Caco-2 (cell line): ENCODE results near the gene RASGRF2. TPM values are rescaled to one million over a fixed set of nuclear protein-coding genes. Genes with fewer than 3 reads are reported as not detected.

ENCODE experiments used
- BruUV-seq: library from RNA; stranded (reverse); fragments of 400-500 nt; replicated peaks from 2 replicates; lab custom pipeline; 2021; lab: Mats Ljungman, UMichigan
- CTCF ChIA-PET: fragments of 300-600 bp; sonication (Branson Sonifier 250); formaldehyde crosslinking; loops from one replicate; lab custom pipeline; 2022; ENCODE audit warnings: antibody characterized with exemption; lab: Charles Lee
- POLR2A ChIA-PET: fragments of 300-600 bp; sonication (Branson Sonifier 250); formaldehyde crosslinking; loops from one replicate; lab custom pipeline; 2022; ENCODE audit warnings: antibody characterized with exemption; lab: Charles Lee
- DNase-seq, 2 experiments: peaks; one replicate each; pipeline versions ENCODE4 v3.0.0 to v3.0.0-alpha.2; 2020 to 2022
- H3K27me3 ChIP-seq: replicated peaks from 2 replicates; pipeline ENCODE4 v1.6.0; 2011; ENCODE audit warnings: low read length; ENCODE audit not compliant: control insufficient read depth, insufficient read depth
- H3K36me3 ChIP-seq: 2 replicates; pipeline ENCODE4 v1.5.1; 2011; ENCODE audit warnings: low read length; ENCODE audit not compliant: control insufficient read depth, insufficient read depth
- H3K4me1 ChIP-seq: fragments of 250-450 bp; sonication (Bioruptor Pico); 2 replicates; pipeline ENCODE4 v1.5.1; 2020; ENCODE audit warnings: mild to moderate bottlenecking
- H3K4me3 ChIP-seq: 2 replicates; pipeline ENCODE4 v1.5.1; 2011; ENCODE audit warnings: low read depth, mild to moderate bottlenecking, control low read depth, low read length
- H3K9me3 ChIP-seq: fragments of 250-450 bp; sonication (Bioruptor Pico); 2 replicates; pipeline ENCODE4 v1.5.1; 2020; ENCODE audit warnings: mild to moderate bottlenecking, moderate library complexity
- H3K27ac Mint-ChIP-seq: one replicate; pipeline ENCODE4 v1.8.0; 2022; ENCODE audit warnings: mixed read lengths; ENCODE audit not compliant: unreplicated experiment
- H3K27me3 Mint-ChIP-seq: one replicate; pipeline ENCODE4 v1.8.0; 2022; ENCODE audit warnings: mixed read lengths; ENCODE audit not compliant: insufficient read depth, unreplicated experiment
- H3K36me3 Mint-ChIP-seq: one replicate; pipeline ENCODE4 v1.8.0; 2022; ENCODE audit warnings: mild to moderate bottlenecking, mixed read lengths; ENCODE audit not compliant: insufficient read depth, unreplicated experiment
- H3K4me1 Mint-ChIP-seq: one replicate; pipeline ENCODE4 v1.8.0; 2022; ENCODE audit warnings: low read depth, mixed read lengths; ENCODE audit not compliant: unreplicated experiment
- H3K4me3 Mint-ChIP-seq: one replicate; pipeline ENCODE4 v1.8.0; 2022; ENCODE audit warnings: mild to moderate bottlenecking, moderate library complexity, mixed read lengths; ENCODE audit not compliant: unreplicated experiment
- H3K9me3 Mint-ChIP-seq: one replicate; pipeline ENCODE4 v1.8.0; 2022; ENCODE audit warnings: mixed read lengths; ENCODE audit not compliant: unreplicated experiment
- intact Hi-C: fragments of 100-400 bp; cut with micrococcal nuclease; formaldehyde crosslinking; loops from one replicate; pipeline ENCODE4 v1.10.0; 2022; ENCODE audit not compliant: unreplicated experiment
- total RNA-seq: library from RNA; stranded (reverse); gene quantifications from 2 replicates; pipeline ENCODE4 v1.2.3, GENCODE V29; 2022
- TF ChIP-seq, protein P1 (sequence below), 2 experiments: fragments of 200-600 bp in 1 of 2; IDR thresholded peaks; 1 replicate in 1 of 2; 2 replicates in 1 of 2; pipeline versions ENCODE4 v1.5.1 to v1.8.0; 2011 to 2022; ENCODE audit warnings: antibody characterized with exemption in 1 of 2, control low read depth in 1 of 2, inconsistent platforms in 1 of 2, low read depth in 1 of 2, low read length in 1 of 2, mild to moderate bottlenecking in 1 of 2, moderate library complexity in 1 of 2; ENCODE audit not compliant: insufficient read depth in 1 of 2, severe bottlenecking in 1 of 2, unreplicated experiment in 1 of 2

RASGRF2 gene
- total RNA-seq, 1 experiment from 2014 or later, result 23.1 TPM

DNA sequence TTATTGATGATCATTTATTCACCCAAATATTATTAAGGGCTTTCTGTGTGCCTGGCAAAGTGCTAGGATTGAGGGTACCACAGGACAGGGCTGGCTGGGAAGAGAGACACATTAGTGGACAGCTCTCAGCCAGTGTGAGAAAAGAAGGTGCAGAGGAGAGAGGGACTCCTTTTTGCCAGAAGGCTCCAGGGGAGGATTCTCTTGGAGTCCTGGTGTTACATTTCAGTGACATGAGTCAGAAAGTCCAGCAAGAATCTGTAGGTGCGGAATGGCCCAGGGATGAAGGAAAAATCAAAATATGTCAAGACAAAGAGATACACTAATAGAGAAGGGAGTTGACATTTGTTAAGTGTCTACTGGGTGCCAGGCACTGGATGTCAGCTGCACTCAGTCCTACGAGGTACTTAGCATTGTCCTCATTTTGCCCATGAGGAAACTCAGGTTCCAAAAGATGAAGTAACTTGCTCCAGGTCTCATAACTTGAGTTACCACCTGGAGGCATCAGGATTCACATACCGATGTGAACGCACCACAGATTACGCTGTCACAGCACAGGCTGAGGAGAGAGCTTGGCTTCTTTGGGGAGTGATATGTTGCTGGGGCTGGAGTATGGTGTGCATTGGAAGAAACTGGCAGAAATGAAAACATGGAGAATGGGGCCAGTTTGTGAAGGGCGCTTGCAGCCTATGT lies 60.5 kb downstream of the RASGRF2 start:
- H3K4me1 ChIP-seq, result peaks cover 20% of the 10 kb centered on the region
- H3K4me1 Mint-ChIP-seq, result peaks cover 42% of the 10 kb centered on the region
- intact Hi-C loops, result loop anchor here (5.0 kb wide), 1 partner anchor 58 kb away; the partner anchor contains the start of gene RASGRF2
- H3K9me3 Mint-ChIP-seq, result no peaks in the 10 kb centered on the region
- peak overlapping the region; percentile 8 for H3K27ac Mint-ChIP-seq
- TF ChIP-seq, protein P1, sequence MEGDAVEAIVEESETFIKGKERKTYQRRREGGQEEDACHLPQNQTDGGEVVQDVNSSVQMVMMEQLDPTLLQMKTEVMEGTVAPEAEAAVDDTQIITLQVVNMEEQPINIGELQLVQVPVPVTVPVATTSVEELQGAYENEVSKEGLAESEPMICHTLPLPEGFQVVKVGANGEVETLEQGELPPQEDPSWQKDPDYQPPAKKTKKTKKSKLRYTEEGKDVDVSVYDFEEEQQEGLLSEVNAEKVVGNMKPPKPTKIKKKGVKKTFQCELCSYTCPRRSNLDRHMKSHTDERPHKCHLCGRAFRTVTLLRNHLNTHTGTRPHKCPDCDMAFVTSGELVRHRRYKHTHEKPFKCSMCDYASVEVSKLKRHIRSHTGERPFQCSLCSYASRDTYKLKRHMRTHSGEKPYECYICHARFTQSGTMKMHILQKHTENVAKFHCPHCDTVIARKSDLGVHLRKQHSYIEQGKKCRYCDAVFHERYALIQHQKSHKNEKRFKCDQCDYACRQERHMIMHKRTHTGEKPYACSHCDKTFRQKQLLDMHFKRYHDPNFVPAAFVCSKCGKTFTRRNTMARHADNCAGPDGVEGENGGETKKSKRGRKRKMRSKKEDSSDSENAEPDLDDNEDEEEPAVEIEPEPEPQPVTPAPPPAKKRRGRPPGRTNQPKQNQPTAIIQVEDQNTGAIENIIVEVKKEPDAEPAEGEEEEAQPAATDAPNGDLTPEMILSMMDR (IDR thresholded peaks at IDR 0.05; ENCODE audit: insufficient read depth in 1 of 2, low read depth in 1 of 2, low read length in 1 of 2, severe bottlenecking in 1 of 2, unreplicated experiment in 1 of 2), result no peak
- no peaks in the 10 kb centered on the region for H3K27me3 ChIP-seq
- DNase-seq, result peak; percentile 35 to 44
- H3K36me3 ChIP-seq, result no peaks in the 10 kb centered on the region
- no peaks in the 10 kb centered on the region for H3K9me3 ChIP-seq
- H3K36me3 Mint-ChIP-seq, result peaks cover 17% of the 10 kb centered on the region
- ChIA-PET POLR2A (no interaction called here), CTCF (no interaction called here)
- no peak overlapping the region for H3K4me3 ChIP-seq
- H3K4me3 Mint-ChIP-seq, result no peak overlapping the region
- no TSS peak for BruUV-seq
- H3K27me3 Mint-ChIP-seq, result no peaks in the 10 kb centered on the region

GRCh38 chr5:81021486-81021885 lies 61.3 kb downstream of the RASGRF2 start:
- no TSS peak for BruUV-seq
- no peak for DNase-seq
- H3K4me3 ChIP-seq, result no peak overlapping the region
- H3K4me3 Mint-ChIP-seq, result no peak overlapping the region
- intact Hi-C loops, result loop anchor here (5.0 kb wide), 1 partner anchor 59 kb away; the partner anchor contains the start of gene RASGRF2
- H3K27ac Mint-ChIP-seq, result peak overlapping the region; percentile 4
- H3K4me1 Mint-ChIP-seq, result peaks cover 42% of the 10 kb centered on the region
- no peaks in the 10 kb centered on the region for H3K9me3 ChIP-seq
- peaks cover 20% of the 10 kb centered on the region for H3K4me1 ChIP-seq
- no peaks in the 10 kb centered on the region for H3K9me3 Mint-ChIP-seq
- ChIA-PET POLR2A (no interaction called here), CTCF (no interaction called here)
- no peaks in the 10 kb centered on the region for H3K36me3 ChIP-seq
- H3K27me3 ChIP-seq, result no peaks in the 10 kb centered on the region
- H3K27me3 Mint-ChIP-seq, result no peaks in the 10 kb centered on the region
- TF ChIP-seq, protein P1 (IDR thresholded peaks at IDR 0.05; ENCODE audit: insufficient read depth in 1 of 2, low read depth in 1 of 2, low read length in 1 of 2, severe bottlenecking in 1 of 2, unreplicated experiment in 1 of 2), result no peak
- H3K36me3 Mint-ChIP-seq, result peaks cover 17% of the 10 kb centered on the region

GRCh38 chr5:81021951-81022687 lies 62.0 kb downstream of the RASGRF2 start:
- Histone ChIP-seq H3K4me3 (no peak overlapping the region), H3K4me1 (peaks cover 20% of the 10 kb centered on the region), H3K36me3 (no peaks in the 10 kb centered on the region), H3K27me3 (no peaks in the 10 kb centered on the region), H3K9me3 (no peaks in the 10 kb centered on the region)
- intact Hi-C loops, result loop anchor here (5.0 kb wide), 1 partner anchor 60 kb away; the partner anchor contains the start of gene RASGRF2
- DNase-seq, result no peak
- Mint-ChIP-seq H3K9me3 (no peaks in the 10 kb centered on the region), H3K4me1 (peaks cover 45% of the 10 kb centered on the region), H3K27me3 (no peaks in the 10 kb centered on the region), H3K36me3 (peaks cover 17% of the 10 kb centered on the region), H3K27ac (peak overlapping the region; percentile 4), H3K4me3 (no peak overlapping the region)
- TF ChIP-seq, protein P1 (IDR thresholded peaks at IDR 0.05; ENCODE audit: insufficient read depth in 1 of 2, low read depth in 1 of 2, low read length in 1 of 2, severe bottlenecking in 1 of 2, unreplicated experiment in 1 of 2), result no peak
- CTCF ChIA-PET, result no interaction called here
- POLR2A ChIA-PET, result no interaction called here
- BruUV-seq, result no TSS peak
